OCI-LY3 (cell line): Measurements from ENCODE around the gene PIP5K1A.

ENCODE experiments used
- CTCF ChIP-seq: fragments of 200-600, 300-600 bp; sonication (generic); IDR thresholded peaks from 2 replicates; pipeline ENCODE4 v1.5.1; 2014; ENCODE audit warnings: antibody characterized with exemption, low read length, low read depth
- EZH2phosphoT487 ChIP-seq: fragments of 200-600 bp; shearing (Covaris generic); IDR thresholded peaks from 2 replicates; pipeline ENCODE4 v1.6.1; 2018; ENCODE audit warnings: antibody characterized with exemption, mixed run types, low read depth

- peak; percentile 55 for TF ChIP-seq CTCF
- TF ChIP-seq EZH2phosphoT487: no peak
These were observed 22.5 kb upstream of the PIP5K1A start, which contains the start of gene TMOD4 for GRCh38 chr1:151175863-151176262.
